Nephron progenitor cell (in vitro differentiated cells): ENCODE results near the gene C10orf90.

ENCODE experiments used
- DNase-seq: peaks from one replicate; pipeline ENCODE4 v3.0.0; 2021
- H3K27ac Mint-ChIP-seq: 2 replicates; pipeline ENCODE4 v1.8.0; 2021; ENCODE audit warnings: mild to moderate bottlenecking, moderate library complexity, mixed read lengths
- H3K27me3 Mint-ChIP-seq: 2 replicates; pipeline ENCODE4 v1.8.0; 2021; ENCODE audit warnings: mild to moderate bottlenecking, low read depth, mixed read lengths; ENCODE audit not compliant: poor library complexity
- H3K36me3 Mint-ChIP-seq: 2 replicates; pipeline ENCODE4 v1.8.0; 2021; ENCODE audit warnings: low read depth, mixed read lengths
- H3K4me1 Mint-ChIP-seq: 2 replicates; pipeline ENCODE4 v1.8.0; 2021; ENCODE audit warnings: mixed read lengths
- H3K4me3 Mint-ChIP-seq: 2 replicates; pipeline ENCODE4 v1.8.0; 2021; ENCODE audit warnings: mild to moderate bottlenecking, moderate library complexity, mixed read lengths
- H3K9me3 Mint-ChIP-seq: 2 replicates; pipeline ENCODE4 v1.8.0; 2021; ENCODE audit warnings: mild to moderate bottlenecking, moderate library complexity, mixed read lengths
- TF ChIP-seq, protein P1 (sequence below): fragments of 200-600 bp; sonication (generic); IDR thresholded peaks from 2 replicates; pipeline ENCODE4 v1.5.0; 2021; ENCODE audit warnings: antibody characterized with exemption

C10orf90 gene

DNA sequence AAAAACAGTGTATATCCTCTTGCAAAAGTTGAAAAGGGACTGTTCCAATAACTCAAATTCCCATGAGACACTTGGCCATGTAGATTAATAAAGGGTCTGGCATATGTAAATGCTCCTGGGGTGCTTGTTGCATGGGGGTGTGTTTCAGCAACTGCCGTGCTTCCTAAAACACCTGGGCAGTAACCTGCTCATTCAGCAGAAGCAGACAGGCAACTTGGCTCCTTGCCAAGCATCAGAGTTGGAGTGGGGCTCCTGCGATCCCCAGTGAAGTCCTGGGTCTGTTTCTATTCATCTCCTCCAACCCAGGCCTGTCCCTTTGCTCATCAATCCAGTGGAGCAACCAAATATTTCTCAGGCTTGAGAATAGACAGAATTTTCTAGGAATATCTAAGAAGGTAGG is 240.0 kb downstream of the C10orf90 start:
- H3K4me1 Mint-ChIP-seq = peaks cover 8% of the 10 kb centered on the region
- H3K27me3 Mint-ChIP-seq = peaks cover 15% of the 10 kb centered on the region
- TF ChIP-seq, protein P1, sequence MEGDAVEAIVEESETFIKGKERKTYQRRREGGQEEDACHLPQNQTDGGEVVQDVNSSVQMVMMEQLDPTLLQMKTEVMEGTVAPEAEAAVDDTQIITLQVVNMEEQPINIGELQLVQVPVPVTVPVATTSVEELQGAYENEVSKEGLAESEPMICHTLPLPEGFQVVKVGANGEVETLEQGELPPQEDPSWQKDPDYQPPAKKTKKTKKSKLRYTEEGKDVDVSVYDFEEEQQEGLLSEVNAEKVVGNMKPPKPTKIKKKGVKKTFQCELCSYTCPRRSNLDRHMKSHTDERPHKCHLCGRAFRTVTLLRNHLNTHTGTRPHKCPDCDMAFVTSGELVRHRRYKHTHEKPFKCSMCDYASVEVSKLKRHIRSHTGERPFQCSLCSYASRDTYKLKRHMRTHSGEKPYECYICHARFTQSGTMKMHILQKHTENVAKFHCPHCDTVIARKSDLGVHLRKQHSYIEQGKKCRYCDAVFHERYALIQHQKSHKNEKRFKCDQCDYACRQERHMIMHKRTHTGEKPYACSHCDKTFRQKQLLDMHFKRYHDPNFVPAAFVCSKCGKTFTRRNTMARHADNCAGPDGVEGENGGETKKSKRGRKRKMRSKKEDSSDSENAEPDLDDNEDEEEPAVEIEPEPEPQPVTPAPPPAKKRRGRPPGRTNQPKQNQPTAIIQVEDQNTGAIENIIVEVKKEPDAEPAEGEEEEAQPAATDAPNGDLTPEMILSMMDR = no peak
- no peaks in the 10 kb centered on the region for H3K9me3 Mint-ChIP-seq
- no peak overlapping the region for H3K4me3 Mint-ChIP-seq
- H3K36me3 Mint-ChIP-seq = no peaks in the 10 kb centered on the region
- DNase-seq = no peak
- H3K27ac Mint-ChIP-seq = no peak overlapping the region

DNA sequence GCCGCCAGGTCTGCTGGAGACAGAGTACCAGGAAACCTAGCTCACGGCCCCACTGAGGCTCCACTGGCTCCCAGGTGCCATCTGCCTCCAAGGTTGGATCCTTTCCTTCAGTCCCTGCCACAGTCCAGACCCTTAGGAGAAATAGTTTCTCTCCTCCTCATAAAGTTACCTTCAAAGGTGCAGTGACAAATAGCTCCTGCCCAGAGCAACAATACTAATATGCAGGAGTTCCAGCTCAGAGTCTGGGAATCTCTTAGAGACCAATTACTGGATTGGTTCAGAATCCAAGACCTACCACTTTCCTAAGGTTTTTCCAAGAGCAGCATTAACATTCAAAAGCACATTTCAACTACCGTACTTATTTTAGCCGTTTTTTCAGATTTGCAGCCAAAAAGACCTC is 241.2 kb downstream of the C10orf90 start:
- no peak for DNase-seq
- TF ChIP-seq, protein P1 = no peak
- Mint-ChIP-seq H3K4me3 (no peak overlapping the region), H3K36me3 (peaks cover under 1% of the 10 kb centered on the region), H3K9me3 (peaks cover 10% of the 10 kb centered on the region), H3K27ac (no peak overlapping the region), H3K4me1 (peaks cover 8% of the 10 kb centered on the region), H3K27me3 (peaks cover 15% of the 10 kb centered on the region)

DNA sequence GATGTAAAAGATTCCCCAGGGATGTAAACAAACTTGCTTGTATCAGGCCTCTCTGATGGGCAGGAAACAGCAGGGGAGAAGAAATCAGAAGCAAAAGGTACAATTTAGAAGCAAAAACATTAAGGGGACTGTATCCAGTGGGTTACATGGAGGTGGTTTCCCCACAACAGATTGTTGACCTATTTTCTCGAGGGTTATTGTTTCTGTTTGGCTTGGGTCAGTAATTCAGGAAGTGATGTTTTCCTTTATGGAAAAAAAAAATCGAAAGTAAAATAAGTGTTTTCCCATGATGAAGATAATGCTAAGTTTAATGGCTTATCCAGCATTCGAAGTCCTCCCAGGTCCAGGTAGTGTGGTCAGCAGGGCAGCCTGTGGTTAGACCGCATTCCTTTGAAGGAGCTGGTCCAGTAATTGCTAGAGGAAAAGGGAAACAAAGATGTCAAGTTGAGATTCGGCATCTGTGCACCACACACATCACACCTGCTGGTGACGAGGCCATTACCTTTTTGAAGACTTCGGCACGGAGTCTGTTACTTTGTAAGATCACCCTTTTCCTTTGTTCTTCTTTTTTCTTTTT is 244.9 kb downstream of the C10orf90 start:
- Mint-ChIP-seq H3K27me3 (peaks cover 9% of the 10 kb centered on the region), H3K4me1 (peaks cover 7% of the 10 kb centered on the region), H3K9me3 (peaks cover 36% of the 10 kb centered on the region), H3K27ac (no peak overlapping the region), H3K36me3 (peaks cover 7% of the 10 kb centered on the region), H3K4me3 (no peak overlapping the region)
- DNase-seq = no peak
- TF ChIP-seq, protein P1 = no peak

DNA sequence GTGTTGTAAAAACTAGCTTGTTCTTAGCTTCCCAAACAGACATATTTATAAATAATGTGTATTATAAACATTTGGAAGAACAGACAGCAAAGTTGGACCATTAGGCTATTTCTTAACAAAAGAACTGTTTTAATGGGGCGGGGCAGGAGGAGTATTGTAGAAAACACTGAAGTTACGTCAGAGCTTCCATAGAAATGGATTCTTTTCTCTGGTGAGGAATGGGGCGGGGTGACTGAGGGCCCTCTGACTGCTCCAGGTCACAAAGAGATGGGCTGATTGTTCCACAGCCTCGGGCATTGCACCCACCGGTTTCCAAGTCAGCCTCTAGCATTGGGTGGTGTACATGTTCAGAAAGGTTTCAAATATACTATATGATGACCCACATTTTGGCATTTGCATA is 245.5 kb downstream of the C10orf90 start:
- H3K4me3 Mint-ChIP-seq = no peak overlapping the region
- no peak overlapping the region for H3K27ac Mint-ChIP-seq
- peaks cover 7% of the 10 kb centered on the region for H3K4me1 Mint-ChIP-seq
- DNase-seq = no peak
- TF ChIP-seq, protein P1 = no peak
- peaks cover 9% of the 10 kb centered on the region for H3K27me3 Mint-ChIP-seq
- peaks cover 36% of the 10 kb centered on the region for H3K9me3 Mint-ChIP-seq
- peaks cover 7% of the 10 kb centered on the region for H3K36me3 Mint-ChIP-seq

DNA sequence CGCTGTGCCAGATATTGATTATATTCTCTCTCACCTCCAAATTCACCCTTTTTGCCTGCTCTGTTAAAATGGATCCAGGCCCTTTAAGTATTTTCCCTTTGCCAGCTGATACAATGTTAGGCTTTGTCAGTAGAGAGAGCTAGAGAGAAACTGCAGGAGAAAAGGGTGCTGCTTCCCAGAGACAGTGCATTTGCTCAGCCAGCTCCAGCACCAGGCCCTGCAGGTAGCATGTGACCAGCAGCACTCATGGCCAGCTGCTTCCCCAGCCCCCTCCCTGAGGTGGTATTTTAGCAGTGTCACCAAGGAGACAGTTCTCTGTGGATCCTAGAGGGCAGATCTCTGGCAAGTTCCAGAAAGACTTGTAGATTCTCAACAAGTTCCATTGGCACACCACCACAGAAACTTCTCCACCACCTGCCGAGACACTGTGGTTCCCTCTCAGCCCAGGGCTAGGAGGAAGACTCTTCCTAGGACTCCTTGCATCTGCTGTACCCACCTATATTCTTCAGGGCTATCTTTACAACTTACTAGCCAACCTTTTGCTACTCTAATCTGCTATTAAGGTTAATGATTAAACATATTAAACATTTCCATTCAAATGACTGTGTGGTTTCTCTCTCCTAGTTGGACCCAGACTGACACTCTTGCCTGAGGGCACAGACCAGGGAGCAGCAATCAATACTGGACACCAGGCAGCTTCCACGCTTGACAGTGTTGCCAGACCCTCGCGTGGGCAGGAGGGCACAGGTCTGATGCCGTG is 246.6 kb downstream of the C10orf90 start:
- TF ChIP-seq, protein P1 = no peak
- Mint-ChIP-seq H3K27ac (no peak overlapping the region), H3K36me3 (peaks cover 7% of the 10 kb centered on the region), H3K4me3 (no peak overlapping the region), H3K4me1 (peaks cover 7% of the 10 kb centered on the region), H3K27me3 (peaks cover 7% of the 10 kb centered on the region), H3K9me3 (peaks cover 41% of the 10 kb centered on the region)
- DNase-seq = no peak

DNA sequence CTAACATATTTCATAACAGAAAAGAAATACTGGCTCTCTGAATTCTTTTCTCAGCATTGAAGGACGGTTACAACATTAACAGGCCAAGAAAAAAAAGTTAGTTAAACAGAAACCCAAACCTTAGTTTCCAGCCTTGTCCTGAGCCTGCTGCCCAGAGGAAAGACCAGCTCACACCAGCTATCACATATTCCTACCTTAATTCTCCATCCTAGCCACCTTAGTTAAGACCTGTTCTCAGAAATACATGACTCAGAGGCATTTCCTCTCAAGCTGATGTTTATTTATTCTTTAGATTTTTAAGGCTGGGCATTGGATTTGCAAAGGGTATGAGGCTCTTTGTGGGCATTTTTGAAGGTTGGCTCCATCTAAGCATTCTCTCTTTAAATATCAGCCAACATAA is 247.9 kb downstream of the C10orf90 start:
- DNase-seq = no peak
- peaks cover 7% of the 10 kb centered on the region for H3K36me3 Mint-ChIP-seq
- TF ChIP-seq, protein P1 = no peak
- no peak overlapping the region for H3K4me3 Mint-ChIP-seq
- peaks cover 44% of the 10 kb centered on the region for H3K9me3 Mint-ChIP-seq
- peaks cover 4% of the 10 kb centered on the region for H3K27me3 Mint-ChIP-seq
- H3K4me1 Mint-ChIP-seq = peaks cover 7% of the 10 kb centered on the region
- H3K27ac Mint-ChIP-seq = no peak overlapping the region
